T-helper 17 cell (primary cell): Measurements from ENCODE around the gene B4GALNT1. TPM values are rescaled to one million over a fixed set of nuclear protein-coding genes. Genes with fewer than 3 reads are reported as not detected.

Experiments
- ATAC-seq: fragments of 150-1000 bp; cut with Tn5 transposase; 2 replicates; pipeline ENCODE4 v1.10.0; 2021; ENCODE audit warnings: mild to moderate bottlenecking, moderate library complexity
- DNase-seq, 3 donors: peaks; one replicate each; pipeline versions ENCODE4 v3.0.0 to v3.0.0-alpha.2; 2020 to 2021
- H3K9me3 ChIP-seq: one replicate; pipeline ENCODE4 v1.7.0; 2013; ENCODE audit warnings: low read length, mild to moderate bottlenecking; ENCODE audit not compliant: control insufficient read depth, poor library complexity, severe bottlenecking
- H3K27ac Mint-ChIP-seq: one replicate; pipeline ENCODE4 v1.8.0; 2022; ENCODE audit warnings: mild to moderate bottlenecking, moderate library complexity, mixed read lengths
- H3K27me3 Mint-ChIP-seq: one replicate; pipeline ENCODE4 v1.8.0; 2022; ENCODE audit warnings: mixed read lengths
- H3K36me3 Mint-ChIP-seq: one replicate; pipeline ENCODE4 v1.8.0; 2022; ENCODE audit warnings: low read depth, mixed read lengths
- H3K4me1 Mint-ChIP-seq: one replicate; pipeline ENCODE4 v1.8.0; 2022; ENCODE audit warnings: mild to moderate bottlenecking, mixed read lengths
- H3K4me3 Mint-ChIP-seq: one replicate; pipeline ENCODE4 v1.8.0; 2022; ENCODE audit warnings: mild to moderate bottlenecking, moderate library complexity, mixed read lengths
- total RNA-seq, 4 donors: library from RNA in 2 of 4; stranded (reverse) in 2 of 4; gene quantifications; one replicate each; pipeline ENCODE4 v1.2.3 and lab custom pipeline; 2022 to 2026

Gene B4GALNT1
- total RNA-seq, 2 donors from 2014 or later = not detected

DNA sequence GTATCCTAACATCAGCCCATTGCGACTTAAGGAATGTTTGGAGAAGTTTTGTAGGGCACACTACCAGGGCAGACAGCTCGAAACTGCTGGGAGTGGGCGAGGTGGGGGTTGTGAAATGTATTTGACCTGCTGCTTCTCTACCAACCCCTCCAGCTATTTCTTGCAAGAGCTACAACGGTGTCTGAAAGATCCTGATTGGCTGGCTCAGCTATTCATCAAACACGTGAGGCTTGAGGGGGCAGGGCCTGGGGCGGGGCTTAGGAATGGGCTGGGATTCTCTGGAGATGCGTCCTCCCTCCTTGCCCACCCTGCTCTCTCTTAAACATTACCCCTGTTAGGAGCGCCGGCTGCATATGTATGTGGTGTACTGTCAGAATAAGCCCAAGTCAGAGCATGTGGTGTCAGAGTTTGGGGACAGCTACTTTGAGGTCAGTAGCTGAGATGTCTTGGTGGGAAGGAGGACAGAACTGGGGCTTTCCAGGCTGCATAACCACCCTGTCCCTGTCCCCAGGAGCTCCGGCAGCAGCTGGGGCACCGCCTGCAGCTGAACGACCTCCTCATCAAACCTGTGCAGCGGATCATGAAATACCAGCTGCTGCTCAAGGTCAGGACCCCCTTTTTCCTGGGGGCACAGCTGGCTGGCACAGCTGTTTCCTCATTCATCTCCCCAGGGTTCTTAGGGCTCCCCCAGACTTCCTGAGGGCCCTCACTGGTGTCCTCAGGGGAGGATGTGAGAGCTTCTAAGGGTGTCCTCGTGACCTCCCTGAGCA lies 18.6 kb downstream of the B4GALNT1 start:
- no peak overlapping the region for H3K27ac Mint-ChIP-seq
- ATAC-seq (peak; percentile 27), DNase-seq (no peak)
- no peak overlapping the region for H3K4me3 Mint-ChIP-seq
- H3K27me3 Mint-ChIP-seq = peaks cover 74% of the 10 kb centered on the region
- peaks cover 7% of the 10 kb centered on the region for H3K4me1 Mint-ChIP-seq
- no peaks in the 10 kb centered on the region for H3K9me3 ChIP-seq
- peaks cover 2% of the 10 kb centered on the region for H3K36me3 Mint-ChIP-seq

DNA sequence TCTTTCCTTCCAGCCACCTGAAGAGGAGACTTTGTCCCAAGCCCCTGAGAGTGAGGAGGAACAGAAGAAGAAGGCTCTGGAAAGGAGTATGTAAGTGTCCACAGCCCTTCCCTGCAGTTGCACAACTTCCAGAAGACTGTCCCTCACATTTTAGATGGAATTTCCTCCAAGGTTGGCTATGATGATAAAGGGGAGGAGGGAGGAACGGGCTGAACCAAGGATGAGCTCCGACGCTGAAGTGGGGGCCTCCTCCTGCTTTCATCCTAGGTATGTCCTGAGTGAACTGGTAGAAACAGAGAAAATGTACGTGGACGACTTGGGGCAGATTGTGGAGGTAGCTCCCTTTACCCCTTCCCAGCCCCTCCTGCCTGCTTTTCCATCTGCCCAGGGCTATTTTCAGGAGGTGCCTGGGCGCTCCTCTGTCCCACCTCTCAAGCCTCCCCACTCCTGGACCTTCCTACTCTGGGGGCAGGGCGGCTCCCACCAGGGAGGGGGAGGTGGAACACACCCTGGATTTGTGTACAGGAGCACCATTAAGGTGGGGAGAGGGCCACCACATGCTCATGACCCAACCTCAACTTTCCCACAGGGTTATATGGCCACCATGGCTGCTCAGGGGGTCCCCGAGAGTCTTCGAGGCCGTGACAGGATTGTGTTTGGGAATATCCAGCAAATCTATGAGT lies 19.4 kb downstream of the B4GALNT1 start:
- DNase-seq (no peak), ATAC-seq (no peak)
- H3K4me3 Mint-ChIP-seq = no peak overlapping the region
- H3K4me1 Mint-ChIP-seq = peaks cover 5% of the 10 kb centered on the region
- H3K36me3 Mint-ChIP-seq = peaks cover 2% of the 10 kb centered on the region
- no peaks in the 10 kb centered on the region for H3K9me3 ChIP-seq
- H3K27ac Mint-ChIP-seq = no peak overlapping the region
- H3K27me3 Mint-ChIP-seq = peaks cover 66% of the 10 kb centered on the region

DNA sequence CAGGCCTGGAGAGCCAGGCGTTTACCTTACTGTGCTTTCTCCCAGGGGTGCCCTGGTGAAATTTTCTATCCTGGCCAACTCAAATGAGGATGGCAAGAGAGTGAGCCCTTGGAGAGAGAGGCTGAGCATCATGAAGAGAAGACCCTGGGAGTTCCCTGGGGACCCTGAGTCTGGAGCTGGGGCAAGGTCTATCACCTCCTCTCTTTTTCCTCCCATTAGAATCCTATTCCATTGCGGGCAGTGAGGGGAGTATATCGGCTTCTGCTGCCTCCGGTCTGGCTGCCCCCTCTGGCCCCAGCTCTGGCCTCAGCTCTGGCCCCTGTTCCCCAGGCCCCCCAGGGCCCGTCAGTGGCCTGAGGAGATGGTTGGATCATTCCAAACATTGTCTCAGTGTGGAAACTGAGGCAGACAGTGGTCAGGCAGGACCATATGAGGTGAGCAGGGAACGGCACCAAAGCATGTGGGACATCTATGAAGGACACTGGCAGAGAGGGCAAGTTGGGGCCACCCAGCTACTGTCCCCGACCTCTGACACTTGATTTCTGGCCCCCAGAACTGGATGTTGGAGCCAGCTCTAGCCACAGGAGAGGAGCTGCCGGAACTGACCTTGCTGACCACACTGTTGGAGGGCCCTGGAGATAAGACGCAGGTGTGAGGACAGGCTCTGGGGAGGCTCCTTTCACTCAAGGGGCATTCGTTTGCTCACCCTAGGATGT lies 20.1 kb downstream of the B4GALNT1 start:
- Mint-ChIP-seq H3K4me1 (peaks cover 6% of the 10 kb centered on the region), H3K36me3 (peaks cover 2% of the 10 kb centered on the region), H3K4me3 (no peak overlapping the region), H3K27me3 (peaks cover 59% of the 10 kb centered on the region), H3K27ac (no peak overlapping the region)
- no peaks in the 10 kb centered on the region for H3K9me3 ChIP-seq
- DNase-seq = no peak
- ATAC-seq = no peak

DNA sequence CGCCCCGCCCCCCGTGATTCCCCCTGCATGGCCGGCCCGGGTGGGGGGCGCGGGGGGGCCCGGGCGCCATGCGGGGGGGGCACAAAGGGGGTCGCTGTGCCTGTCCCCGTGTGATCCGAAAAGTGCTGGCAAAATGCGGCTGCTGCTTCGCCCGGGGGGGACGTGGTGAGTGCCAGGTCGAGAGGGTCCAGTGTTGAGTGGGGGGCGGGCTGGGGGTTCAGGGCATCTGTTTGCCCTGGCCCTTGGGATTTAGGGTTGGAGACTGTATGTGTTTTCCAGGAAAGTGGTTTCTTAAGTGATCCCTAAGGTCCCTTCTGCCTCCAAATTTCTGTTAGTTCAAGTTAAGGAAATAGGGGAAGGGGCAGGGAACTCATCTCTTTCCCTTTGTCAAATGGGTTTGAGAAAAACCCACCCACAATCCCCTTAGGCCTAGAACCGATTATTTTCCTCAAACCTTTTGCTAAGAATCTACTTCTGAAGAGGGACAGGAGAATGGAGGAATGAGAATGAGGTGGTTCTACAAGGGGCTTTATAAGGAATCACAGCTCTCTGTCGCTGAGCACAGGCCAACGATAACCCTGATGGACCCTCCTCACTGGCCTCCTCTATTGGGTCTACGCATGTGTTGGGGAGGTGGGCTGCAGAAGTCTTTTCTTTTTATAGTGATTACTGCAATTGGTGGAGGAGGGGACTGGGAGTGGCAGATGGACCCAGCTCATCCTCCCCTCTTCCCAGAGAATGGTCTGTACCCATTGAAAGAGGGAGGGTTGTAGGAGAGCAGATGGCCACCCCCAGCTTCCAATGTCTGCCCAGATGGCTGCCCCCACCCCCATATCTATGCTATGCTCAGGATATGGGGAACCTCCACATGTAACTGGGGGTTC lies 20.9 kb downstream of the B4GALNT1 start:
- peak overlapping the region; percentile 78 for H3K4me3 Mint-ChIP-seq
- H3K27ac Mint-ChIP-seq = no peak overlapping the region
- H3K27me3 Mint-ChIP-seq = peaks cover 51% of the 10 kb centered on the region
- DNase-seq = no peak
- H3K4me1 Mint-ChIP-seq = peaks cover 10% of the 10 kb centered on the region
- peaks cover 4% of the 10 kb centered on the region for H3K36me3 Mint-ChIP-seq
- ATAC-seq = no peak
- H3K9me3 ChIP-seq = no peaks in the 10 kb centered on the region

DNA sequence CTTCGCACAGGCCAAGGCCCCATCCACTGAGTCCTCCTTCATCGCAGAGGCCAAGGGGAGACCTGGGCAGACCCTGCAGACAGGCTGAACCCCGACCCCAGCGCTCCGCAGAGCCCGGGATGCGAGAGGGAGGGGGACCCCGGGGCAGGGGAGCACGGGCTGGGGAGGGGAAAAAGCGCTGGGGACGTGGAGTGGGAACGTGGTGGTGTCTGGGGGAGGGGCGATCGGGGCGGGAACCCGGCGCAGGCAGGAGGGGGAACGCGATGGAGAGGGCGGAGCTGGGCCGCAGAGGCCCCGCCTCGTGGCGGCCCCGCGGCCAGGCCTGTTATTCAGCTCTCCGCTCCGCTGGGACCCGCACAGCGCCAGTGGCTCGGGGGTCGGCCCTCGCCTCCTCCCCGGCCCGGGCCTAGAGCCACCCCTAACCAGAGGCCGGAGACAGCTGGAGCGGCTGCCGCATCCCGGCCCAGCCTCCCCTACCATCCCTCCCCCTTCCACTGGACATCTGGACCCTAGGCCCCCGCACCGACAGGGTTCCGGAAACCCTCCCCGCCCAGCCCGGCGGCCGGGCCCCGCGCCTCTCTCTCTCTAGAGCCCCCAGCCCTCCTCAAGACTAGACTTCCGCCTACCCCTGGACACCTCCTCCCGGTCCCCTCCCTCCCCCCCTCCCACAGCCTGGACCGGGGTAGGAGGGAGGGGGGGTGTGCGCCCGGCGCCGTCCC lies 21.7 kb downstream of the B4GALNT1 start, which contains the start of gene ARHGEF25:
TSS of gene ARHGEF25 (plus strand) at position 328 of the 719 bp plus-strand sequence. CDS start 460 bp downstream, outside the sequence.
- Mint-ChIP-seq H3K27ac (no peak within 1 kb of the TSS), H3K4me3 (peak within 1 kb of the TSS; percentile 84), H3K27me3 (peaks cover 43% of the 10 kb centered on the region), H3K36me3 (peaks cover 7% of the 10 kb centered on the region), H3K4me1 (peaks cover 10% of the 10 kb centered on the region)
- no peaks in the 10 kb centered on the region for H3K9me3 ChIP-seq
- ATAC-seq (peak; percentile 68), DNase-seq (peak in 2 of 3 donors; percentile 29 to 38)

DNA sequence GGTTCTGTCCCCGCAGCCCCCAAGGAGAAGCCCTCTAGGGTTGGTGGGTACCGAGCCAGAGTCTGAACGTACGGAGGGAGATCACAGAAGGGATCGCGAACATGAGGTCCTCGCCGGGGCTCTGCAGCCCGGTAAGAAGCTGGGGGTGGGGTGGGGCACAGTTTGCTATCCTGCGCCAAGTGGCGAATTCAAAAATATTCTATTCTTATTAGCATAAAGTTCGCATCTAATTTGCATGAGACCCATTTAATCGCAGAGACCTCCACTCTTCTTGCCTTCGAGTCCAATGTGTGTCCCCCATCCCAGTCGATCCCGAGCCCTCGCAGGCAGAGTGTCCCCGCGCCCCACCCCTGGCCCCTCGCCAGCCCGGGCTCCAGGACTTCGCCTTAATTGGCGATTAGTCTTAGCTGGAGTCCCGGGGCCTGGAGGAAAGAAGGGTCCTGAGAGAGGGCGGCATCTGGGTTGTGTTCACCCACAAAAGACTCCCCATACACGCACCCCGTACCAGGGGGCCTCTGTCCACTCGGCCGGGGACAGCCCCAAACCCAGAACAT lies 22.4 kb downstream of the B4GALNT1 start:
- no peak overlapping the region for H3K27ac Mint-ChIP-seq
- no peak for DNase-seq

DNA sequence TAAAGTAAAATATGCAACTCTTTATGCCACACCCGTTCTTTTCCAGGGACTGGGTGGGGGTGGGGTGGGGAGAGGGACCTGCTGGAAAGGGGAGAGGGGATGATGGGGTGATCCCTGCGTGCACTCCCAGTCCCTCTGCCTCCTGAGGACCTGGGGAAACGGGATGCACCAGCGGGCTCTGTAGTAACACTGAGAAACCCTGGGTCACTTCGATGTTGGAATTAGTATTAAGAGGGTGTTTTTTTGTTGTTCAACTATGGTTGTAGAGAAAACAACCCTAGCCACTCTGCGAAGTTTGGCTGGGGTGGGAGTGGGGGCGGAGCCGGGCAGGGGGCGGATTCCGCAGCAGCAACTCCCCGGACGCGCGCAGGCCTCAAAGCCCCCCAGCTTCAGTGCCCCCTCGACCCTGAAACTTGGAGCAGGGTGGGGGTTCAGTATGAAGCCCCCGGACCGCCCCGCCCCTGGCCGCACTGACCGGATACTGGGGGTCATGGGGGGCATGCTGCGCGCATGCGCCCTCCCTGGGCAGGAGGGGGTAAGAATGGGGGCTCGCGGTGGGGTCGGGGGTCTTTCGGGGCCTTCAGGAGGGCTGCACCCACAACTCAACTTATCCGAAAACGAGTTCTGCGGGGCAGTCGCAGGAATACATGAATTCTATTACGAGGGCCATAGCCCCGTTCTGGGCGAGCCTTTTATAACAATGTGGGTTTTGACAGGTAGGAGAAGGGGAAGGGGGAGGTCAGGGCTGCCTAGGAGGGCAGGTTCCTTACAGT lies 23.0 kb downstream of the B4GALNT1 start:
- Mint-ChIP-seq H3K36me3 (peaks cover 5% of the 10 kb centered on the region), H3K4me3 (peak overlapping the region; percentile 84), H3K4me1 (peaks cover 10% of the 10 kb centered on the region), H3K27ac (no peak overlapping the region), H3K27me3 (peaks cover 30% of the 10 kb centered on the region)
- no peak for DNase-seq
- H3K9me3 ChIP-seq = no peaks in the 10 kb centered on the region
- no peak for ATAC-seq

More for the DNA sequence above, 22.4 kb downstream of the B4GALNT1 start:
- H3K9me3 ChIP-seq = no peaks in the 10 kb centered on the region
- peak overlapping the region; percentile 84 for H3K4me3 Mint-ChIP-seq
- peaks cover 10% of the 10 kb centered on the region for H3K4me1 Mint-ChIP-seq
- ATAC-seq = peak; percentile 22
- peaks cover 7% of the 10 kb centered on the region for H3K36me3 Mint-ChIP-seq
- H3K27me3 Mint-ChIP-seq = peaks cover 36% of the 10 kb centered on the region

DNA sequence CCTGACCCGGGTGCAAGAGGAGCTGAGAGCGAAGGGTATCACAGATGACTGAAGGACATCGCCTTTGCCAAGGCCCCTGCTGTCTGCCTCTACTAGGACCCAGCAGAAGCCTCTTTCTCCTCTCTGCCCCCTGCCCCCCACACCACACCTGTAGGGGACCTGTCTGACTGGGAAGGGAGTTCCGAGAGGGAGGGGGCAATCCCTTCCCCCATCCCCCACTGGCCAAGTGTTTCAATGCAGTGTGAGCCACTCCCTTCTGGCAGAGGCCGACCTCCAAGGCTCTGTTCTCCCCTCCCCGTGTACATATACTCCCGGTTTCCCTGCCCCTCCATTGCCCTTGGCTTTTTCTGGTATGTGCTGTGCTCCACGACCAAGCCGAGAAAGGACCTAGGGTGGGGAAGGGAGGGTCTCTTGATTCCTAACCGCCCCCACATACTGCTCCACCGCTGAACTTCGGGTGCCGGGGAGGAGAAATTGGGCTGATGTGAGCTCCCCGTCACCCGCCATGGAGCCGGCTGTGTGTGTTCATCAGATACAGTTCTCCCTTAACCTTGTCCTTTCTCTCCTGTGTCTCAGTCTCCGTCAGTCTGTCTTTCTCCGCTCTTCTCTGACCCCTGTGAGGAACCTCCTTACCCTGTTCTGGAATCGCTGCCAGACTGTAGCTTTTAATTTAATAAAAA lies 23.8 kb downstream of the B4GALNT1 start:
- Mint-ChIP-seq H3K27ac (no peak overlapping the region), H3K4me1 (peaks cover 13% of the 10 kb centered on the region), H3K27me3 (peaks cover 23% of the 10 kb centered on the region), H3K36me3 (peaks cover 5% of the 10 kb centered on the region), H3K4me3 (no peak overlapping the region)
- no peak for DNase-seq
- H3K9me3 ChIP-seq = no peaks in the 10 kb centered on the region
- no peak for ATAC-seq

DNA sequence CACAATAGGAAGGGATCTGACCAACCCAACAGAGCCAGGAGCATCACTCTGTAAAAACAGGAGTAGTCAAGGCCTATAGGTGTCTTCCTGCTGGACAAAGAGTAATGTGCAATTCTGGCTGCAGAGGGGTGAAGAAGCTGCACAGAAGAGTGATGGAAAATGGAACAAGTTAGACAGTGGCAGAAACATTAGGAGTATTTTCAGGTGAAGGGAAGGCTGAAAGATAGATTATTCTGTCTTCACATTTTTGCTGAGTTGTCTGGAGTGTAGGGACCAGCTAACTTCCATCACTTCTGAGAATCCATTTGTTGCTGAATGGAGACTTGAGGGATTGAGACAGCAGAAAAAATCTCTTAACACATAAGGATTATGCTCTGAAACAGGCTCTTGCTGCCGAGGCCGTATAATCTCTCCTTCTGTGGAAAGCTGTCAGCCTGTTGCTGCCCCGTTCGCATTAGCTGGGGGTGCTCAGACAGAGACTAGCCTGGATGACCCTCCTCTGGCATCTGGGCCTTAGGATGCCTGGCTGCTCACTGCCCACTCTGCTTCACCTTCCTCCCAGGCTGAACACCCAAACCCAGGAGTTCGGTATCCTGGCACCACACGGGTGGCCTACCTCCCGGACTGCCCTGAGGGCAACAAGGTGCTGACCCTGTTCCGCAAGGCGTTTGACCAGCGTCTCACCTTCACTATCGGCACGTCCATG lies 24.9 kb downstream of the B4GALNT1 start:
- H3K36me3 Mint-ChIP-seq = peaks cover 5% of the 10 kb centered on the region
- H3K4me1 Mint-ChIP-seq = peaks cover 21% of the 10 kb centered on the region
- no peak overlapping the region for H3K27ac Mint-ChIP-seq
- peaks cover 19% of the 10 kb centered on the region for H3K27me3 Mint-ChIP-seq
- H3K9me3 ChIP-seq = no peaks in the 10 kb centered on the region
- DNase-seq (no peak), ATAC-seq (no peak)
- H3K4me3 Mint-ChIP-seq = no peak overlapping the region

DNA sequence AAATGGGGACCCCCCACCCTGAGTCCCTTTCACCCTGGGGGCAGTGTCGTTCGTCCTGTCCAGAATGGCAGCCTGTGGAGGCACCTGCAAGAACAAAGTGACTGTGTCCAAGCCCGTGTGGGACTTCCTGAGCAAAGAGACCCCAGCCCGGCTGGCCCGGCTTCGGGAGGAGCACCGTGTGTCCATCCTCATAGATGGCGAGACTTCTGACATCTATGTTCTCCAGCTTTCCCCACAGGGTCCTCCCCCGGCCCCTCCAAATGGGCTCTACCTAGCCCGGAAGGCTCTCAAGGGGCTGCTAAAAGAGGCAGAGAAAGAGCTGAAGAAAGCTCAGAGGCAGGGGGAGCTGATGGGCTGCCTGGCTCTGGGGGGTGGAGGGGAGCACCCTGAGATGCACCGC lies 26.2 kb downstream of the B4GALNT1 start:
- Mint-ChIP-seq H3K36me3 (peaks cover 7% of the 10 kb centered on the region), H3K27ac (no peak overlapping the region), H3K27me3 (peaks cover 7% of the 10 kb centered on the region), H3K4me3 (no peak overlapping the region), H3K4me1 (peaks cover 25% of the 10 kb centered on the region)
- ATAC-seq (no peak), DNase-seq (no peak)
- H3K9me3 ChIP-seq = no peaks in the 10 kb centered on the region
